GM12878 (cell line): ENCODE results near the gene ADAMTS16.

Source experiments
- CEBPZ ChIP-seq: fragments of 150-350 bp; IDR thresholded peaks from 2 replicates; pipeline ENCODE4 v1.6.1; 2016; ENCODE audit warnings: low read depth, low read length
- CREB1 ChIP-seq: IDR thresholded peaks from 2 replicates; pipeline ENCODE4 v1.6.1; 2012; ENCODE audit warnings: low read depth, mild to moderate bottlenecking, inconsistent platforms
- ESRRA ChIP-seq: IDR thresholded peaks from 2 replicates; pipeline ENCODE4 v1.6.1; 2012; ENCODE audit warnings: mild to moderate bottlenecking, low read length, improper control_type of control experiment
- GABPA ChIP-seq: IDR thresholded peaks from 2 replicates; pipeline ENCODE4 v1.6.1; 2014; ENCODE audit warnings: antibody characterized with exemption, low read depth, mild to moderate bottlenecking, inconsistent platforms
- HCFC1 ChIP-seq: fragments of 150-350 bp; IDR thresholded peaks from 2 replicates; pipeline ENCODE4 v1.6.1; 2014; ENCODE audit warnings: low read length
- JUND ChIP-seq: IDR thresholded peaks from 2 replicates; pipeline ENCODE4 v1.6.1; 2012; ENCODE audit warnings: low read depth, mild to moderate bottlenecking, low read length, improper control_type of control experiment, moderate library complexity
- MAX ChIP-seq: IDR thresholded peaks from 2 replicates; pipeline ENCODE4 v1.6.1; 2012; ENCODE audit warnings: low read depth, low read length, improper control_type of control experiment
- MYB ChIP-seq: fragments of 150-350 bp; IDR thresholded peaks from 2 replicates; pipeline ENCODE4 v1.6.1; 2014; ENCODE audit warnings: mild to moderate bottlenecking, low read depth, low read length, borderline replicate concordance
- NFYB ChIP-seq: IDR thresholded peaks from 2 replicates; pipeline ENCODE4 v1.6.1; 2011; ENCODE audit warnings: low read depth, mild to moderate bottlenecking, low read length, improper control_type of control experiment, moderate library complexity; ENCODE audit not compliant: insufficient read depth
- NRF1 ChIP-seq: conservative IDR thresholded peaks from 2 replicates; pipeline ENCODE4 v1.6.1; 2011; ENCODE audit warnings: mild to moderate bottlenecking, low read depth, low read length, improper control_type of control experiment
- POLR2A ChIP-seq: IDR thresholded peaks from 2 replicates; pipeline ENCODE4 v1.6.1; 2011; ENCODE audit warnings: low read depth, mild to moderate bottlenecking, low read length
- USF2 ChIP-seq: IDR thresholded peaks from 2 replicates; pipeline ENCODE4 v1.6.1; 2011; ENCODE audit warnings: low read depth, low read length, improper control_type of control experiment, borderline replicate concordance

GRCh38 chr5:5289537-5289936, 149.4 kb downstream of the ADAMTS16 start:
- TF ChIP-seq HCFC1 (no peak), USF2 (no peak), CREB1 (no peak), NRF1 (no peak), MAX (no peak), JUND (no peak), CEBPZ (no peak), NFYB (no peak), ESRRA (no peak), POLR2A (no peak), MYB (no peak), GABPA (no peak)
